GM18517 (cell line): Measurements from ENCODE around the gene LEAP2.

Experiments used
- ATAC-seq: cut with Tn5 transposase; IDR thresholded peaks from one replicate; pipeline ENCODE4 v1.9.1; 2021; ENCODE audit warnings: mild to moderate bottlenecking, moderate library complexity; ENCODE audit not compliant: unreplicated experiment

Gene LEAP2

GRCh38 chr5:132873119-132873929 is at the start of gene LEAP2:
TSS of gene LEAP2 (plus strand) at chr5:132873668. CDS start at chr5:132873695, 27 bp downstream.
- ATAC-seq, result no peak

GRCh38 chr5:132824426-132824825 is 49.0 kb upstream of the LEAP2 start:
- ATAC-seq, result no peak

DNA sequence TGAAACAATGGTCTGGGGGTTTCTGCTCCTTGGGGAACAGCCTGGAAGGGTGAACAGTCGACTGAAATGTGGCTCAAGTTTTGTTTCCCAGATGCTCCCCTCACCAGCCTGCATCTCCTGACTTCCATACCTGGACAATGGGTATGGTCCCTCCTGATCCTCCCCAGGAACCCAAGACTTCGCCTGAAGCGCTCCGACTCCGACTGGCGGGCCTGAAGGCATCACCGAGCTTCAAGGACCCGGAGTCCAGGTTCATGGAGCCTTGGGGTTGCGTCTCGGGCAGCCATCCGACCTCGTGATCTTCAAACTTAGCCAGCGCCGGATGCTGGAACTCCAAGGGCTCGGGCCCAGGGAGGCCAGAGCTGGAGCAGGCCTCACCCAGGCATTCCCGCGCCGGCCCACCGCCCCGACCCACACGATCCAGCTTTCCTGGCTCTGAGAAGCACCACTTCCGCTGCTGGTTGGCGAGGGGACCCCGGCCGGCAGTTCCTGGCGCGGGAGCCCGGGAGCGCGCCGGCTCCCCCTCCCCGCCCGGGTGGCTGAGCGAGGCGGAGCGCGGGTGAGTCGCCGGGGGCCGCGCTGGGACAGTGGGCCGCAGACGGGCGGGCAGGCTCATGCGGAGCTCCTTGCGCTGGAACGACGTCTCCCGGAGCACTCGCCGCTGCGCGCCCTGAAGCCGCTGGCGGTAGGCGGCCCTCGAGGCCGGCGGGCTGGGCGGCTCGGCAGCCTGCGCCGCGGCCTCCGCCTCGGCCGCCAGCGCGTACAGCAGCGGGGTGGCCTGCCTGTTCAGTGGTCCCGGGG is 48.2 kb upstream of the LEAP2 start:
- ATAC-seq, result no peak

DNA sequence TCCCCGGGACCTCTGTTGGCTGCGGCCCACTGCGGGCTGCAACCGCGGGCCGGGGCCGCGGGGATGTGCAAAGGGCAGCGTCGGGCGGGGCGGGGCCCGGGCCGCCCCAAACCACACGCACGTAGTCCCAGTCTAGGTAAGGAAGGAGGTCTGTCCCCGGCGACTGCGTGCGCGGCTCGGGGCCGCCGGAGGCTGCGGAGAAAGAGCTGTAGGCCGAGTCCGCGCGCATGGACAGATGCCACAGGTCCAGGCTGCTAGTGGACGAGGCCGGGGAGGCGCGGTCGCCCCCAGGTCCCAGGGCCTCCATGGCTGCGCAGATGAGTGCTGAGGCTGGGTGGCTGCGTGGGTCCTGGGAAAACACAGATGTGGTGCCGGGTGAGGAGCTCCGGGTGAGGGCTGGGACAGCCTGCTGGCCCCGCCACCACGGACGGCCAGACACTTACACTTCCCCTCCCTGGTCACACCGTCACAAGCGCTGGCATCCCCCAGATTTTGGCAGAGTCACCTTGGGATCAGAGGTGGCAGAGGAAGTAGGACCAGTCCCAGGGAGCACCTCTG is 47.6 kb upstream of the LEAP2 start:
- no peak for ATAC-seq

DNA sequence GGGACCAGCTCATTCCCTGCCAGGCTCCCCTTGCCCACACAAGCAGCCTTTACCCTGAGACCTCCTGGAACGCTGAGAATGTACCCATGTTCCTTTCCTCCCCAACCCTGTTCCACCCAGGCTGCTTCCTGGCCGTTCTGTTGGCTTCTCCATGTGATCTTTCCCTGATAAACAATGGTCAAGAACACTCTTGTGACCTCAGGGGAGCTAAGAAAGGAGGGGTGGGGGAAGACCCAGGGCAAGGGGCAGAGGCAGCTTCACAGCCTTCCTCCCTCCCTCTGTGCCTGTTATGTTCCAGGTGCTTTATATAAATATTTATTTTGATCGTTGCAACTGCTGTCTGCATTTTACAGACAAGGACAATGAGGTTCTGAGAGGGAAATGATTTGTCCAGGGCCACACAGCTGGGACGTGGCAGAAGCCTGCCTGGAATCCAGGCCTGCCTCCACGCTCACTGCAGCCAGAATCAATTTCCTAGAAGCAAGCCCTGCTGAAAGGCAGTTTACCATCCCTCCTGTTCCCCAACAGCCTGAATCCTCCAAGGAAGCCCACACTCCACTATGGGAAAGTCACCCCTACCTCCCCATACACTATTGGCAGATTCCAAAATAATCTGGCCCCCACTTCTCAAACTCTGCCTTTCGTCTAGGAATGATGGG is 46.9 kb upstream of the LEAP2 start:
- no peak for ATAC-seq

DNA sequence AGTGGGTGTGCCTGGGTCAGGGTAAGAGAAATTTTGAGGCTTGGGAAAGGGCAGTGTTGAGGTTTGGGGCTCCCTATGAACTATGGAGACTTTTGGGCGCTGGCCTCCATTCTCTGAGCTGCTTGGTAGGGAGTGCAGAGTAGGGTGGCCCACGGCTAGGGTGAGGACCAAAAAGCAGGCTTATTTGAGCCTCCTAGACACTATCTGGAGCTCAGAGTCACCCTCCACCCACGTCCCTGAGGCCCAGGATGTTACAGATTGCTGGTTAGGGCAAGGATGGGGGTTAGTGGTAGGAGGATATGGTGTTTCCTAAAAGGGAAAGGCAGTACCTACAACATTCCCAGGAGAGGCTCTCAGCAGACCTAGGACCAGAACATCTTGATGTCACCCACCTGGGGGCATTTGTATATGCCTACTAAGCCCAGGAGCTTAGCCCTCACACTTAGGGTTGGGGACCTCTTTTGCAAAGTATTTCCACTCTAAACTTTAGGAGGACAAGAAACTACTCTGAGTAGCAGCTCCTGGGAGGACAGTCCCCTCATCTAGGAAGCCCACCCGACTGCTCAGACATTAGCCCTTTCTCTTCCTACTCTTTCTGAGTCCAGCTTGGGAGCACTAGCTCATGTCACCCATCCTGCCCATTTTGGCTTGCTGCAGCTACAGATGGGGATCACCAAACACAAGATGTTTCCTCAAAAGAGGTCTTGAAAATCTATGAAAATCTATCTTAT is 45.4 kb upstream of the LEAP2 start:
- no peak for ATAC-seq

DNA sequence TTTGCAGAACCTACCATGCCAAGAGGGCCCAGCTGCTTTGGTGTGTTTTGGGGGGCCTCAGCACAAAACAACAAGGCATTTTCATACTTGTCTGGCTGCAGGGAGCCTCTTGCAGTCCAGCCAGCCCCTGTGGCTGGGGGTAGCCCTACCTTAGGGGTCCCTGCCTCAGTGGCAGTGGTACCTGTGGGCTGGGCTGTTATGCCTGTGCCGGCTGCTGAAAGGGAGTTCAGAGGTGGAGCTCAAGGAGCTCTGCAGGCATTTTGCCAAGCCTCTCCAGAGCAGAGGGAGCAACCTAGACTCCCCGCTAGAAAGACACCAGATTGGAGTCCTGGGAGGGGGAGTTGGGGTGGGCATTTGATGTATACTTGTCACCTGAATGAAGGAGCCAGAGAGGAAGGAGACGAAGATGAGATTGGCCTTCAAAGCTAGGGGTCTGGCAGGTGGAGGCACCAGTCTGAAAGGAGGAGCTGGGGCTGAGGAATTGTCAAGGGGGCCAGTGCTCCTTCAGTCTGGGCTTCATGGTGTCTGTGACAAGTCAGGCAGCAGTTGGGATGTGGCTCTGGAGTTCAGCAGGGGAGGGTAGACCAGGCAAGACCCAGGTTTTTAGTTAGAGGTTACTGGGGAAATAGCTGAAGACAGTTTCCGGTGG is 44.5 kb upstream of the LEAP2 start:
- ATAC-seq, result no peak

- ATAC-seq, result peak; percentile 79
Measured at GRCh38 chr5:132829742-132830435, 43.6 kb upstream of the LEAP2 start.

GRCh38 chr5:132830436-132831094 is 42.9 kb upstream of the LEAP2 start, which contains the start of gene SHROOM1:
TSS of gene SHROOM1 (minus strand) at chr5:132830647. CDS start at chr5:132826140, 4,507 bp downstream.
- peak; percentile 52 for ATAC-seq

DNA sequence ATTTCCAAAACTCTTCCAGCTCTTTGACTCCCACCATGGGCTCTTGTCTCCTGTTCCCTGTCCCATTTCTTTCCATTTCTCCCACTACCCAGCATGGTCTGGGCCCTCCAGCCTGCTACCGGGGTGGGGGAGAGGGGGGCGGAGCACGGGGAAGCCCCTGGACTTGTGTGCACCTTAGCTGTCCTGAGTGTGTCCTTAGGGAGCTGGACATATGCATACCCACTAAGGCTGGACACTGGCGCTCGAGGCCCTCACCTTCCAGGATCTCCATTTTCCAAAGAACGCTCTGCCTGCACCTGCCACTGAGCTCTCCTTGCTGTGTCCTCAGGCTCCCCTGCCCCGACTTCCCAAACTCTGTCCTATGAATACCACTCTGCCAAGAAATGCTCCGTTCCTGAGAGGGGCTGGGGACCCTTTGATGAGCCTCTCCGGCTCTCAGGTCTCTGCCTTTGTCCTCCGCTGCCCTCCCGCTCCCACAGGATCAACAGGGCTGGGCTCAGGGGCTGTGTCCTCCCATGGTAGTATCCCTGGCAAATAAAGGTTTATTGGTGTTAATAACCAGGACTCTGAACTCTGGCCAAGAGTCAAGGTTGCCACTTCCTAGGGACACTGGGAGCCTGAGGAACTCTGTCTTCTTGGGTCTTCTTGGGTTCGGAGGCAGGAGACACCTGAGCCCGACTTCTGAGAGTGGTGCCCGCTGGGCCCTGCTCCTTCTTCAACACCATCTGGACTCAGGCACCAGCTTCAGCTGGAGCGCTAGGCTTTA is 42.2 kb upstream of the LEAP2 start:
- ATAC-seq, result no peak

DNA sequence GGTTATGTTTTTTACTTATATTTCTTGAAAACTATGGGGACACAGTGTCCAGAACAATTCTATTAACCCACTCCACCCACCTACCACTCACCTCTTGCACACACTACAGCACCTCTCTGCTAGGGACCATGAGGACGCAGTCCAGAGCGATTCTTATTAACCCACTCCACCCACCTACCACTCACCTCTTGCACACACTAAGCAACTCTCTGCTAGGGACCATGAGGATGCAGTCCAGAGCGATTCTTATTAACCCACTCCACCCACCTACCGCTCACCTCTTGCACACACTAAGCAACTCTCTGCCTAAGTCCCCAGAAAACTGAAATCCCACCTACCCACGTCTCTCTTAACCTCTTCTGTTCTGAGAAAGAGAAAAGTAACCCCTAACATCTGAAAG is 40.9 kb upstream of the LEAP2 start:
- no peak for ATAC-seq

DNA sequence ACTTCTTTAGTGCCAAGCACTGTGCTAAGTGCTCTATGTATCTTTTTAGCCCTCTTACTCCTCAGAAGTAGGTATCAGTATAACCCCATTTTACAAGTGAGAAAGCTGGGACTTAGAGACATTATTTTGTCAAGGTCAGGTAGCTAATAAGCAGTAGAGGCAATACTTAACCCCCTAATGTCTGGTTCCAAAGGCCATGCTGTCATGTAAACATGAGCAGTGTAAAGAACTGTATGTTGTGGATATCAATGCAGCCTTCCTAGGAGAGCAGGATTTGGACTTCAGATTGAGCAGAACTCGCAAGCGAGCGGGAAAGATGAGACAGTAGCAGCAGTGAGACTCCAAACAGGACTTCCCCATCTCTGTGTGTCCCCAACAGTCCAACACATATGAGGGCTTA is 39.4 kb upstream of the LEAP2 start:
- no peak for ATAC-seq

DNA sequence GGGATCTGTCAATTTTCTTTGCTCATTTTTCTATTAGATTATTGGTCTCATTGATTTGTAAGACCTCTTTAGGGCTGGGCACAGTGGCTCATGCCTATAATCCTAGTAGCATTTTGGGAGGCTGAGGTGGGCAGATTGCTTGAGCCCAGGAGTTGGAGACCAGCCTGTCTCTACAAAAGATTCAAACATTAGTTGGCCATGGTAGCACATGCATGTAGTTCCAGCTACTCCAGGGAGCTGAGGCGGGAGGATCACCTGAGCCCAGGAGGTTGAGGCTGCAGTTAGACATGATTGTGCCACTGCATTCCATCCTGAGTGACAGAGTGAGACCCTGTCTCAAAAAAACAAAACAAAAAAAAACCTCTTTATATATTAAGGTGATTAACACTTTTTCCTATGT is 36.6 kb upstream of the LEAP2 start:
- no peak for ATAC-seq

DNA sequence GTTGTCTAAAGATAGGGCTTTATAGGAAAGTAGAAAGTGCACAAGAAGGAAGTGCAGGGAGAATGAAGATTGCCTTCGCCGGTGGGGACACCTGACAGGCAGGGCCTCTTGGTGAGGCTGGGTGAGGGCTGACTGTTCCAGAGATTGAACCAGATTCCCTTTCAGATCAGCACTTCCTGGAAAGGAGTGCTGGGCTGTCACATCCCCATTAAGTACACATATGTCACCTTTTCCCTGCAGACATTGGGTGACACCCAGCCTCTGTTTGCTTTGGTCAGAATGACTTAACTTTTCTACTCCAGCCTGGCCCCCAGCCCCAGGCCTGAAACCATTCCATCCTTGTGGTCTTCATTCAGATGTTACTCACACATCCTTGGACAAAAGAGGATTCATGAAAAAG is 35.6 kb upstream of the LEAP2 start:
- ATAC-seq, result no peak

GRCh38 chr5:132838516-132839282 is 34.8 kb upstream of the LEAP2 start:
- no peak for ATAC-seq

- ATAC-seq, result no peak
Measured at GRCh38 chr5:132839426-132840301, 33.8 kb upstream of the LEAP2 start.
